Ammon's horn (tissue), 1 donor: ENCODE data around the gene TCF7L1.
"Not testable (repeated sequence)": the region's sequence is repeated elsewhere in the genome, so short reads cannot be mapped to it uniquely, and the experiment has no call there.

ENCODE experiments used
- DNase-seq: peaks from one replicate; pipeline ENCODE4 v3.0.0-alpha.2; 2016; ENCODE audit warnings: low spot score

Gene TCF7L1

DNA sequence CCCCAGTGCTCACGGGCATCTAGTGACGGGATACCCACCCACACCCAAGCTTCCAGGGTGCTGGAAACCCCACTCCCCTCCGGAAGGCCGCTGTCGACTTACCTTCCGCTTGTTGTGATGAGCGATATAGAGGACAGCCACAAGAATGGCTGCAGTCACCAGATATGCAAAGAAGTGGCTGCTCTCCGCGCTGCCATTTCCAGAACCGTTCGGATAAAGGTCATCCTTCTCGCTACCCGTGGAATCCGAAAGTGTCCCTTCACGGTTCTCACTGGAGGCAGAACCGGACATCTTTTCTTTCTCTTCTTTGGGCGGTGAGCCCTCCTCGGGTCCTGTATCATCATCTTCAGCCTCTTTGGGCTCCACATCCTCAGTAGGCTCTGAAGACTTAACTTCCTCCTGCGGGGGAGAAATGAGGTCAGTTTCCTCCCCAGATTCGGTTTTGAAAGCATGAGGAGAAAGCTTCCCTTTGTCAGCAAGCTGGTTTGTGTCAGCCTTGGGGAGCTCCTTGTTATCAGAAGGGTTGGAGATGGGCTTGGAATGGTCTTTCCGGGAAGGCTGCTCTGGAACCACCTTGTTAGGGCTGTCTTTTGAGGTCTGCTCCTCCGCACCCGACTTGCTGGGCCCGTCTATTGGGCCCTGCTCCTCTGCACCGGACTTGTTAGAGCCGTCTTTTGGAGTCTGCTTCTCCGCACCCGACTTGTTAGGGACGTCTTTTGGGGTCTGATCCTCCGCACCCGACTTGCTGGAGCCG, 193.4 kb downstream of the TCF7L1 start:
- peak; percentile 43 for DNase-seq

- DNase-seq, result peak; percentile 53
Observed at GRCh38 chr2:85327160-85327821, 194.1 kb downstream of the TCF7L1 start.

GRCh38 chr2:85327822-85328617, 194.8 kb downstream of the TCF7L1 start, which contains the start of gene TGOLN2:
TSS of gene TGOLN2 (minus strand) at chr2:85327989. CDS start at chr2:85327962, 27 bp downstream.
- peak; percentile 94 for DNase-seq

- no peak for DNase-seq
Observed at GRCh38 chr2:85329181-85329651, 196.0 kb downstream of the TCF7L1 start.

- DNase-seq, result not testable (repeated sequence)
Observed at GRCh38 chr2:85329701-85330100, 196.5 kb downstream of the TCF7L1 start.

DNA sequence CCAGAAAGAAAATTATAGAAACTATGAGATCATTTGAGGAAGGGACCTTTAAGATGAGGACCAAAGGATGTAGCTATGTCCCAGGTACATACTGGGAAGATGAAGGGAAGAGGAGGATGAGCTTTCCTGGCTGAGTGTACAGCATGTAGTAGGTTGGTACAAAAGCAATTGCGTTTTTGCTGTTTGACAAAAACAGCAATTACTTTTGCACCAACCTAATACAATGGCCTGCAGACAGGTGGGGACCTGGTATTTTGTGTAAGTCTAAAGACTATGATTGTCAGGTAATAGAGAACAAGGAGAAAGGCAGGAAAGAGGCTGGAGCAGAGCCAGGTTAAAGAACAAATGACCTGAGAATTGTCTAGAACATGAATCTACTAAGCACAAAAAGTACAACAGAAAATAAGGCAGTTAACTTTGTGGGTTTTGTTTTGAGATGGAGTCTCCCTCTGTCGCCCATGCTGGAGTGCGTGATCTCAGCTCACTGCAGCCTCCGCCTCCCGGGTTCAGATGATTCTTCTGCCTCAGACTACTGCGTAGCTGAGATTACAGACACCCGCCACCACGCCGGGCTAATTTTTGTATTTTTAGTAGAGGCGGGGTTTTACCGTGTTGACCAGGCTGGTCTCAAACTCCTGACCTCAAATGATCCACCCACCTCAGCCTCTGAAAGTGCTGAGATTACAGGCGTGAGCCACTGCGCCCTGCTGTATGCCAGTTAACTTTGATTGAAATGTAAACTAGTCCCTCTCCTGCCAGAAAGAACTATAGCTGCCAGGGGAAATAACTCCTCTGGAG, 197.8 kb downstream of the TCF7L1 start:
- no peak for DNase-seq

GRCh38 chr2:85333877-85334276, 200.7 kb downstream of the TCF7L1 start:
- DNase-seq, result not testable (repeated sequence)

GRCh38 chr2:85334928-85335327, 201.7 kb downstream of the TCF7L1 start:
- DNase-seq, result no peak

GRCh38 chr2:85340034-85340892, 207.1 kb downstream of the TCF7L1 start:
- peak; percentile 38 for DNase-seq

- DNase-seq, result no peak
Observed at GRCh38 chr2:85341269-85342029, 208.3 kb downstream of the TCF7L1 start.

GRCh38 chr2:85342156-85342555, 209.0 kb downstream of the TCF7L1 start:
- DNase-seq, result no peak

DNA sequence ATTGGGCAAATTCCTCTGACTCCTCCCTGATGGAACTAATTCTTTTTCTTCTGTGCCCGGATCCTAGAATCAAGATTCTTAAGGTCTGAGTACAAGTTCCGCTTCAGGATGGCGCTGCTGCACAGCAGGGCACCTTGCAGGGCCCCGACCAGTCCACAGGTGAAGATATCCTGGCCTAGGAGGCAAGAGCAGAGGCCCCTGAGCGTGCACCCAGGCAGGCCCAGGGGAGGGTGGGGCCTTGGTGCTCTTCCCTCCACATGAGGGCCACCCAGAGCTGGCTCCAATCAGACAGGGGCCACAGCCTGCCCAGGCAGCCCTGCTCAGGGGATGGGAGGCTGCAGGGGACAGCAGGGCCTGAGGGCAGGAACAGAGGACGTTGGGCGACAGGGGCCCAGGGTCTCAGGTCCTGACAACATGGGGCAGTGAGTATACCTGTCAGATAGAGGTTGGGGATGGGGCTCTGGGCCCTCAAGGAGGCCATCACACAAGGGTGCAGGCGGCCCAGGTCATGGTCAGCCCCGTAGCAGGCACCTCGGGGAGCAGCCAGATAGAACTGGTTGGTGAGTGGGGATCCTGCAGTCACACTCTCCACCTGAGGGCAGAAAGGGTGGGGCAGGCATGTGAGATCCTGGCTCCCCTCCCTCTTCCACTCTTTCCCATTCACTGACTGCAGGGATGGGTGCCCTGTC, 210.2 kb downstream of the TCF7L1 start:
- not testable (repeated sequence) for DNase-seq

DNA sequence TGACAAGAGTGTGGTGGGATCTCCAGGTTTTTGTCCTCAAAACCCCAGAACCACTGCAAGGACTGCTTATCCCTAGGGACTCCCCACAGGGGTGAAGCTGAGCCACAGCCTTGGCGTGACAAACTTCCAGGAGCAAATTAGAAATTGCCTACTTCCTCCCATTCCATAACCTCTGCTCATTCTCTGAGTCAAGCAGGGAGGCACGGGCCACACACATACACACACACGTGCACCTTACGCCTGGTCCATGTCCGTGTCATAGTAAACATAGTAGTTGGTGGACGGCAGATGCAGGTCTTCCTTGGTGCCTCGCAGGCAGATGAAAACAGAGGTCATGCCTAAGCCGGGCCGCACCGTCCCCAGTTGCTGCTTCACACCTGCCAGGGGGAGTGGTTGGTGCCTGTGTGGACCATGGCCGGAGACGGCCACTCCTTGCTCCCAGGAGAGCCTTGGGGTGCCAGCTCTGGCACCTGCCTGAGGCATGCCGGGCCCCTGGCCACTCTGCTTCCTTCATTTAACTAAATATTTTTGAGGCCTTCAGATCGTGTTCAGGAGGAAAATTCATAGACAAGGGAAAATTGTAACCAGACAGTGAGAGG, 211.3 kb downstream of the TCF7L1 start:
- no peak for DNase-seq

GRCh38 chr2:85347599-85347998, 214.4 kb downstream of the TCF7L1 start:
- no peak for DNase-seq

- no peak for DNase-seq
Observed at GRCh38 chr2:85353876-85354285, 220.7 kb downstream of the TCF7L1 start.

GRCh38 chr2:85354286-85355072, 221.3 kb downstream of the TCF7L1 start, which contains the start of the genes ELMOD3 and RETSAT:
TSS of gene ELMOD3 (plus strand) at chr2:85354769. CDS start at chr2:85357199, 2,430 bp downstream.
TSS of gene RETSAT (minus strand) at chr2:85354528. CDS start at chr2:85354507, 21 bp downstream.
- DNase-seq, result peak; percentile 98

- DNase-seq, result no peak
Observed at GRCh38 chr2:85355073-85355410, 221.8 kb downstream of the TCF7L1 start.

DNA sequence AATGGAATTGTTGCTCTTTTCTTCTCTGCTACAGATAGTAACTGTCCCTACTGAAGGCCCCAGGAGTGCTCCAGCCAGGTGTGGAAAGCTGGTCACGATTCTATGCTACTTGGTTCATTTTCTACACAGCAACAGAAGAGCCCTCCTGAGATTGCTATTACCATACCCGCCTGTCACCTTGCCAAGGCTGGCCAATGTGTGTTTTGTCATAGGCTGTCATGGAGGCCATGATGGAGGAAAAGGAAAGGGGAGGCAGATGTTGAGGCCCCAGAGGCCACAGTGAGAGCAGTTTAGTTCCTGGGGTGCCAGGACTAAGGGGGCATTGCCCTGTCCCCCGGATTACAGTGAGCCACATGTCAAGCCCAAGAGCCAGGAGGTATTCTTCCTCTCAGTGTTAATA, 222.3 kb downstream of the TCF7L1 start:
- no peak for DNase-seq
